GM20431 (cell line): ENCODE data around the gene CYP26B1.

Experiments
- in situ Hi-C: fragments of 300-500 bp; cut with MseI, MboI; formaldehyde crosslinking; loops from one replicate; pipeline ENCODE4 v1.15.0; 2020; ENCODE audit warnings: low sequenced_read_pairs; ENCODE audit not compliant: unreplicated experiment

The CYP26B1 gene, protein sequence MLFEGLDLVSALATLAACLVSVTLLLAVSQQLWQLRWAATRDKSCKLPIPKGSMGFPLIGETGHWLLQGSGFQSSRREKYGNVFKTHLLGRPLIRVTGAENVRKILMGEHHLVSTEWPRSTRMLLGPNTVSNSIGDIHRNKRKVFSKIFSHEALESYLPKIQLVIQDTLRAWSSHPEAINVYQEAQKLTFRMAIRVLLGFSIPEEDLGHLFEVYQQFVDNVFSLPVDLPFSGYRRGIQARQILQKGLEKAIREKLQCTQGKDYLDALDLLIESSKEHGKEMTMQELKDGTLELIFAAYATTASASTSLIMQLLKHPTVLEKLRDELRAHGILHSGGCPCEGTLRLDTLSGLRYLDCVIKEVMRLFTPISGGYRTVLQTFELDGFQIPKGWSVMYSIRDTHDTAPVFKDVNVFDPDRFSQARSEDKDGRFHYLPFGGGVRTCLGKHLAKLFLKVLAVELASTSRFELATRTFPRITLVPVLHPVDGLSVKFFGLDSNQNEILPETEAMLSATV

DNA sequence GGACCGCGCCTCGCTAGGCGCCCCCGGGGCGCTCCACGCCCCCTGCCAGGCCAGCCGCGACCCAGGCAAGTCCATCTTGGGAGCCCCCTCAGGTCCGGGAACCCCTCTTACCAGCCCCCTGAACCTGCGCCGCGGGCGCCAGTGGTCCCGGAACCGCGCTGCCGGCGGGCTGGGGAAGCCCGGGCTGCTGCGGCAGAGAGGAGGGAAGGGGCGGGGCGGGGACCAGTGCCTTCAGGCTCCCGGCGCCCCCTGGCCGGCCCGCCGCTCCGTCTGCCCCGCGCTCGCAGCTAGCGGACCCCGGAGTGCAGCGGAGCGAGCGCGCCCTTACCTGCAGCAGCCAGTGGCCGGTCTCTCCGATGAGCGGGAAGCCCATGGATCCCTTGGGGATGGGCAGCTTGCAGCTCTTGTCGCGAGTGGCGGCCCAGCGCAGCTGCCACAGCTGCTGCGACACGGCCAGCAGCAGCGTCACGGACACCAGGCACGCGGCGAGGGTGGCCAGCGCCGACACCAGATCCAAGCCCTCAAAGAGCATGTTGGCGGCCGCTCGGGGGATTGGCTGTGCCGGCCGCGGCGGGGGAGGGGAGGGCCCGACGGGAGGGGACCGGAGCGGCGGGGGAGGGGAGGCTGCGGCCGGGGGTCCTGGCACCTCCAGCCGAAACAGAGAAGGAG lies at the start of gene CYP26B1:
CYP26B1 (minus strand) TSS at position 560 of the 669 bp plus-strand sequence; CDS start at position 532, 28 bp downstream.
- in situ Hi-C loops = no loop called here

DNA sequence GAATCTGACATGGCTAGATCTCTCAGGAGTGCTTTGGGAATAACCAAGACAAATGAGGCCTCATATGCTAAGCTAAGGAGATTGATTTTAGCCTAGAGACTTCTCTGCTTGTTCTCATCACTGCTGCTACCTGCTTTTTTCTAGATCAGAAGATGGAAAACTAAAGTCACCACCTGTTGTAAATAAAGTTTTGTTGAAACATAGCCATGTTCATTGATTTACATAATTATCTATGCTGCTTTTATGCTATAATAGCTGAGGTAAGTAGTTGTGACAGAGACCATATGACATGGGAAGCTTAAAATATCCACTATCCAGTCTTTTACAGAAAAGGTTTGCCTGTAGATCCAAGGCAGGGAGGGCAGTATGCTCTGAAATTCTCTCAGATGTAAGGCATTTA lies 46.1 kb upstream of the CYP26B1 start:
- in situ Hi-C loops = no loop called here

DNA sequence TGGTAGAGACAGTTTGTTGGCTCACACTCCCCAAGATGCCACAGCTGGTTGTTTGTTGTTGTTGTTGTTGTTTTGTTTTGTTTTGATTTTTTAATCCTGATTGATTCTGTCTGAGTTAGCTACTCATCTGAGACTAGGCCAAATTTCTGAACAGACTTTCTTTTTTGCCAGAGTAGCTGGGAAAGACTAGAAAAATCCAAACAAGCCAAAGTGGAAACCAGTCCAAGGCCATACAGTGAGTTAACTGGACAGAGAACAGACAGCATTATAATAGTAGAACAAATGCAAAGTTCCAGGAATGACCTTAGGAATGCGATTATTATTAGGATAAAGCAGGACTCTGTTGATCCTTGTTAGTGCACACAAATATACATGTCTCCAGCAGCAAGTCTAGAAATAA lies 43.8 kb upstream of the CYP26B1 start:
- in situ Hi-C loops = no loop called here

- in situ Hi-C loops = no loop called here
Measured at GRCh38 chr2:72185206-72185605, 37.5 kb upstream of the CYP26B1 start.

DNA sequence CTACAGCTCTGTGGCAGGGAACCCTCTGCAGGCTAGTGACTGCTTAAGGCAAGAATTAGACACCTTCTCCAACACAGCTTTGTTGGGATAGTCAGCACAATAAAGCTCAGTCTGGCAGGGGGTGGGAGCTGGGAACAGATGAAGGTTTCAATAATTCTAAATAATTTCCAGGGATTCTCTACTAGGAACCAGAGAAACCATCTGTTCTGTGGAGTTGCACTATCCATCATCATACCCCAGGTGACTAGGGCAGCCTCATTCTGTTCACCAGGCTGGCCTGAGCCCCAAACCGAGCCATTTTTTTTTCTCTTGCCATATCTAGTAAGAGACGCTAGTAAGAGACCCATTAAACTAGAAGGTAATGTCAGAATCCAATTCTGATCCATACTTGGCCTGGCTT lies 35.8 kb upstream of the CYP26B1 start:
- in situ Hi-C loops = no loop called here

DNA sequence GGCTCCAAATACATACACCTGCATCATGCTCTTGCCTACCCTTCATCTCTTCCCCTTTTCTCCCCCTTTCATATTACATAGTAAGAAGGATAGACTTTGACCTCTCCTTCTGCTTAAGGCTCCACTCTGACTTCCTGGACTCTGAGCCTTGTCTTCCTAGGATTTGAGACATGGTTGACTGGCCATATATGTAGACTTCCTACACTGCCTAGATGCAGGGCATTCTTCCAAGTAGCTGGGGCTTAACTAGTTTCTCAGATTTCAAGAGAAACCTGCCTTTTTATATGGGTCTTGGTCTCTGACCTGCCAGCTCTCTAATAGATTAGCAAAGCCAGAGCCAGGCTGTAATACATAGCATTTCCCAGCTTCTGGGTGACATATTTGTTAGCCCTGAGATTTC lies 35.4 kb upstream of the CYP26B1 start:
- in situ Hi-C loops = no loop called here

DNA sequence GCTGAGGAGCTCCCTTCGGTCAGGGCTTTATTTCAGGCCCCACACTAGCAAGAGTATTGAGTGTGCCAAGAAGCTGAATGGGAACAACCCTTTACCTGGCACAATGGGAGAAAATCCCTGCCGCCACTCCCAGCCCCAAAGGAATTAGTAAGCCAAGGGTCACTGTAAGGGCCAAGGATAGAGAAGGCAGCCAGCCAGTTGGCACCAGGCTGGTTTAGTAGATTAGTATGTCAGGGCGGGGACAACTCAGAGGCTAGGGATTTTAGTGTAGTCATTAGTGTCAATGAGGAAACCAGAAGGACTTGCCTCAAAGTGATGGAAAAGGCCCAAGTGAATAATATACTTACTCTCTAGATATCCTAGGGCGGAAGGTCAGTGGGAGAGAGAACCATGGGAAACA lies 34.9 kb upstream of the CYP26B1 start:
- in situ Hi-C loops = no loop called here

GRCh38 chr2:72181616-72182015 lies 34.0 kb upstream of the CYP26B1 start:
- in situ Hi-C loops = no loop called here

DNA sequence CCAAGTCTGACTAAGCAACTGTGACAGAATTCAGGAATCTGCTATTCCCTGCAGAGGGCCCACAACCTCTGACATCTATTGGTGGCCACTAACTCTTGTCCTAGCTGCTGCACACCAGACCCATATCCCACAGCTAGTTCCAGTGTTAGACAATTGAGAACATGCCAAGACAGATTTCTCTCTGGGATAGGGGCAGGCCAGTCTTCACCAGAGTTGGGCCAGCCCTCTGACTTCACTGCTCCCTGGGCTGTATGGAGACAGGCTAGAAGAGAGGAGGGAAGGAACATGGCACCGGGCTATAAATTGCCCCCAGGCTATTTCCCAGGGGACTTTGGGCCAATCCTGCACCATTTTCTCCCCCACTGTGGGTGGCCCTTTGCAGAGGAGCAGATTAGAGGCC lies 32.7 kb upstream of the CYP26B1 start:
- in situ Hi-C loops = no loop called here

DNA sequence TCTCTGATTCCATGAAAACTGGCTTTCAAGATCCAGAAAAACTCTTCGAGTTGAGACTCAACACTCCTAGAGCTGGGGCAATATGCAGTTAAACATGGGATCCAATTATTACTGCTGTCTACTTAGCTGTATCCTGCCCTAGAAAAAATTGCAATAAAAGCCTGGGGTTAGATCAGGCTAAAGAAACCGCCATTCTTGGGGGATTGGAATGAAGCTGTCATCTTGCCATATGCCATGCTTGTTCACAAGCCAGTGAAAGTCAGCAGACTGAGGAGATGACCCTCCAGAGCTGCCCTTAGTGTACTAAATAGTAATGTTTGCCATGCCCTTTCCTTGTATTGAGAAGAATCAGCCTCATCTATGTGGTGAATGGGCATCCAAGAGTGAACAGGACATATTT lies 30.9 kb upstream of the CYP26B1 start:
- in situ Hi-C loops = no loop called here

- in situ Hi-C loops = no loop called here
Measured at GRCh38 chr2:72176281-72176680, 28.6 kb upstream of the CYP26B1 start.

- in situ Hi-C loops = no loop called here
Measured at GRCh38 chr2:72175636-72176035, 28.0 kb upstream of the CYP26B1 start.

- in situ Hi-C loops = no loop called here
Measured at GRCh38 chr2:72173640-72174321, 26.1 kb upstream of the CYP26B1 start.

GRCh38 chr2:72172478-72172877 lies 24.8 kb upstream of the CYP26B1 start:
- in situ Hi-C loops = no loop called here

DNA sequence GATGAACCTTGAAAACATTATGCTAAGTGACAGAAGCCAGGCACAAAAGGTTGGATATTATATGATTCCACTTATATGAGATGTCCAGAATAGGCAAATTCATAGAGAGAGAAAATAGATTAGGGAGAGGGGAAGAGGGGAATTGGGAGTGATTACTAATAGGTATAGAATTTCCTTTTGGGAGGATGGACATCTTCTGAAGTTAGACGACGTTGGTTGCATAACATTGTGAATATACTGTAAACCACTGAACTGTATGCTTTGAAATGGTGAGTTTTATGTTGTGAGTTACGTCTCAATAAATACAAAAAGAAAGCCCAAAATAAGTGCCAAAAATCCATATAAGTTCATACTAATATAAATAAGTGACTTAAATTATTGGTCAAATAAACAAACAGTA lies 18.6 kb upstream of the CYP26B1 start:
- in situ Hi-C loops = no loop called here

DNA sequence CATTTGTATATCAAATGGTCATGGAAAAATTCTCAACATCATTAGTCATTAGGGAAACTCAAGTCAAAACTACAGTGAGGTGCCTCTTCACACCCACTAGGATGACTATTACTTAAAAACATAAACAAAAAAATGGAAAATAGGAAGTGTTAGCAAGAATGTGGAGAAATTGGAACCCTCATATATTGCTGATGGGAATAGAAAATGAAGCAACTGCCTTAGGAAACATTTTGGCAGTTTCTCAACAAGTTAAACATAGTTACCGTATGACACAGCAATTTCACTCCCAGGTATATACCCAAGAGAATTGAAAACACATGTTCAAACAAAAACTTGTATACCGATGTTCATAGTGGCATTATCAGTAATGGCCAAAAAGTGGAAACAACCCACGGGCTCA lies 18.1 kb upstream of the CYP26B1 start:
- in situ Hi-C loops = no loop called here

DNA sequence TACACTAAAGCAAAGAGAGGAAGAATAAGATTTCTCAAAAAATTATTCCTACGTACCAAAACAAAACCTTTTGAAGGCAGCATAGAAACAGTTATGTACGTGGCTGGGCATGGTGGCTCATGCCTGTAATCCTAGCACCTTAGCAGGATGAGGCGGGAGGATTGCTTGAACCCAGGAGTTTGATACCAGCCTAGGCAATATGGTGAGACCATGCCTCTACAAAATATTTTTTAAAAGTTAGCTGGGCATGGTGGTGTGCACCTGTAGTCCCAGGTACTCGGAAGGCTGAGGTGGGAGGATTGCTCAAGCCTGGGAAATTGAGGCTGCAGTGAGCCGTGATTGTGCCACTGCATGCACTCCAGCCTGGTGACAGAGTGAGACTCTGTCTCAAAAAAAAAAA lies 14.9 kb upstream of the CYP26B1 start:
- in situ Hi-C loops = no loop called here

DNA sequence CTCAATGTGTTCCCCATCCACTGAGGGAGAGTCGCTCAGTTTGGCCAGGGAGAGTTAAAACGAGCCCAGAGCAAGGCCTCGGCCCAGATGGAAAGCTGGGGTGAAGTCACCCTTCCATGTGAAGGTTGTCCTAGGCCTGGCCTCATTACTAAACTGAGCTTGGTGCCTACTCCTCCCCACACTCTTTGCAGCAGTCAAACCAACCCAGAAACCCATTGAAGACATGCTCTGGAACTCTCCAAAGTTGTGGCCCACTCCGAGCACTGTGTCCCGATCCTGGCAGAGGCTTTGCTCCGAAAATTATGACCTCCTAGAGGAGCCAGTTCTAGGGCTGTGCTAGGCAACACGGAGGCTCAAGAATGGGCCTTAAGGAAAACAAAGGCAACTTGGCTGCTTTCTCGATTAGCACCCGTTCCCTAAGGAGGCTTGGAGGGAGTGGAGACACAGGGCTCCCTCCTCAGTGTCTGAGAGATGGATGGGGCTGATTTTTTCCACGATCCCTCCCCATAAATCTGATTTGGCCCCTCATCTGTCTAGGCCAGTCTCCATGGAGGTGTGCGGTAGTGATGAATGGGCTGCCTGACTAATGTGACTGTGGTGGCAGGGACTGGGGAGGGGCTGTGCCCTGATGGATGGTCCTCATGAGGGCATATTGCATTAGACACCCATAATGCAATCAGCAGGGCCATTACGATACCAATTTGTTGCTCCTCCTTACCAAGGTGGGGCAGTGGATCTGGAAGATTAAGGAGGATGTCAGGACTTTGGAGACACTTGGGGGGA lies 11.7 kb upstream of the CYP26B1 start:
- in situ Hi-C loops = no loop called here

DNA sequence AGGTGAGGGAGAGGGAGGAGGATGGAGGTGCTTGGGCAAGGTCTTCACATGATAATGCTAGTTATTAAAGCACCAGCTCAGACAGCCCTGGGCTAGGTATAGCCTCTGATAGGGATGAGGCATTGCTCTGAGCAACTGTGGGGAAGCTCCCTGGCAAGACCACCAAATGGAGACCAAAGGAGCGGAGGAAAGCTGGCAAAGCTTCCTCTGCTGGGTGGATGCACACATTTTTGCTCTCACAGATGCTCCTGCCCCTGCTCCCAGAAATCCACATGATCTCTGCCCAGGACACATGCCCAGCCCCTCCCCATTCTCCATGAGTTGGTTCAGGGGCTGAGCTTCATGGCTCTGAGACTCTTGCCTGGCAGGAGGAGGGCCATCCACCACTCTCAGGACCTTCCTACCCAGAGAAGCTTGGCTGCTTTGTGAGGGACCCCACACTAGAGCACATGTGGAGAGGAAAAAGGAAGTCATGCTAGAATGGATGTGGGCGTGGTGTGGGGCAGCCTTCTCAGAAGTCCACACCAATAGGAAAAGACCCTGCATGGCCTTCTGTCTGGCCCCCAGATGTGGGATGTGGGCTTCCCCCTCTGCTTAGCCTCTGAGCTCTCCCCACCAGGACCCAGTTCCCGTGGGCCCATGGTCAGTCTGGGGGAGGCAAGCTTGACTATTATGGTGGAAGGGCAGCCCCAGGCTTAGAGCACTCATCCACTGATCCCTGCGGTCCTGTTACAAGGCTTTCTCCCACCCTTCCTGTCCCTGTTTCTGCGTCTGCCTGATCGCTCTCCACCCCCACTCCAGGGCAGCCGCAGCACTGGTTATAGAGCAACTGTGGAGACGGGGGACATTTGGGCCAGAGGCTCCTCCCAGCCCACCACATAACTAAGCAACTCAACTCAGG lies 10.5 kb upstream of the CYP26B1 start:
- in situ Hi-C loops = no loop called here
